Bronchial epithelial cell (primary cell): ENCODE measurements around the gene FGF3. TPM values are rescaled to one million over a fixed set of nuclear protein-coding genes. Genes with fewer than 3 reads are reported as not detected.
A peak's percentile ranks its signal among the peaks of the same experiment; 100 is the strongest.

Experiments
- DNase-seq: peaks from one replicate; pipeline ENCODE4 v3.0.0-alpha.2; 2010; ENCODE audit warnings: low read depth
- FAIRE-seq: peaks from 2 replicates; lab custom pipeline; 2011; peaks lifted over from hg19 to GRCh38; lab: Jason Lieb, UNC
- H3K27me3 ChIP-seq: 2 replicates; pipeline ENCODE4 v1.5.1; 2011; ENCODE audit warnings: low read length; ENCODE audit not compliant: control insufficient read depth, insufficient read depth
- H3K36me3 ChIP-seq: 2 replicates; pipeline ENCODE4 v1.5.1; 2011; ENCODE audit warnings: low read length; ENCODE audit not compliant: control insufficient read depth, insufficient read depth
- H3K4me3 ChIP-seq: 2 replicates; pipeline ENCODE4 v1.5.1; 2011; ENCODE audit warnings: mild to moderate bottlenecking, low read depth, low read length, control low read depth
- total RNA-seq: library from RNA; depleted of rRNA; stranded (reverse); fragments of >200 nt; gene quantifications from 2 replicates; pipeline ENCODE4 v1.2.1, GENCODE V29; 2014
- TF ChIP-seq, protein P1 (sequence below): IDR thresholded peaks from 2 replicates; pipeline ENCODE4 v1.5.1; 2011; ENCODE audit warnings: mild to moderate bottlenecking, moderate library complexity, low read length, control low read depth, inconsistent platforms; ENCODE audit not compliant: insufficient read depth, severe bottlenecking

The FGF3 gene
- total RNA-seq, 1 donor from 2014 or later: not detected

DNA sequence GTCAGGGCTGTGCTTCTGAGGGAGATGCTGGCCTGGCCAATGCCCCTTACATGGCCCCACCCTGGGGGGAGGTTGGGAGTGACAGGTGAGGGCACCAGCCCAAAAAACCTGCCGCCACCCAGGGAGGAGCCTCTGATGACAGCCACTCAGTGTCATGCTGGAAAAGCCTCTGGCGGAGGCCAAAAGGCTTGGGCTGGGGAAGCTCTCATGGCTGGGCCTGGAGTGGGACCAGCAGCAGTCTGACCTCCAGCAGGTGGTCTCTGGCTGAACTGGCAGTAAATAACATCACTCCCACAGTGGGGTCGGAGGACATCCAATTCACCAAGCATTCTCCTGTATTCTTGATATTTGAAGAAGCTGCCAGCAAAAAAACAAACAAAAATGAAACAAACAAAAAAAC lies 20.1 kb downstream of the FGF3 start:
- TF ChIP-seq, protein P1, sequence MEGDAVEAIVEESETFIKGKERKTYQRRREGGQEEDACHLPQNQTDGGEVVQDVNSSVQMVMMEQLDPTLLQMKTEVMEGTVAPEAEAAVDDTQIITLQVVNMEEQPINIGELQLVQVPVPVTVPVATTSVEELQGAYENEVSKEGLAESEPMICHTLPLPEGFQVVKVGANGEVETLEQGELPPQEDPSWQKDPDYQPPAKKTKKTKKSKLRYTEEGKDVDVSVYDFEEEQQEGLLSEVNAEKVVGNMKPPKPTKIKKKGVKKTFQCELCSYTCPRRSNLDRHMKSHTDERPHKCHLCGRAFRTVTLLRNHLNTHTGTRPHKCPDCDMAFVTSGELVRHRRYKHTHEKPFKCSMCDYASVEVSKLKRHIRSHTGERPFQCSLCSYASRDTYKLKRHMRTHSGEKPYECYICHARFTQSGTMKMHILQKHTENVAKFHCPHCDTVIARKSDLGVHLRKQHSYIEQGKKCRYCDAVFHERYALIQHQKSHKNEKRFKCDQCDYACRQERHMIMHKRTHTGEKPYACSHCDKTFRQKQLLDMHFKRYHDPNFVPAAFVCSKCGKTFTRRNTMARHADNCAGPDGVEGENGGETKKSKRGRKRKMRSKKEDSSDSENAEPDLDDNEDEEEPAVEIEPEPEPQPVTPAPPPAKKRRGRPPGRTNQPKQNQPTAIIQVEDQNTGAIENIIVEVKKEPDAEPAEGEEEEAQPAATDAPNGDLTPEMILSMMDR: no peak
- Histone ChIP-seq H3K4me3 (no peak overlapping the region), H3K27me3 (no peaks in the 10 kb centered on the region), H3K36me3 (no peaks in the 10 kb centered on the region)
- no peak for DNase-seq
- no peak for FAIRE-seq

DNA sequence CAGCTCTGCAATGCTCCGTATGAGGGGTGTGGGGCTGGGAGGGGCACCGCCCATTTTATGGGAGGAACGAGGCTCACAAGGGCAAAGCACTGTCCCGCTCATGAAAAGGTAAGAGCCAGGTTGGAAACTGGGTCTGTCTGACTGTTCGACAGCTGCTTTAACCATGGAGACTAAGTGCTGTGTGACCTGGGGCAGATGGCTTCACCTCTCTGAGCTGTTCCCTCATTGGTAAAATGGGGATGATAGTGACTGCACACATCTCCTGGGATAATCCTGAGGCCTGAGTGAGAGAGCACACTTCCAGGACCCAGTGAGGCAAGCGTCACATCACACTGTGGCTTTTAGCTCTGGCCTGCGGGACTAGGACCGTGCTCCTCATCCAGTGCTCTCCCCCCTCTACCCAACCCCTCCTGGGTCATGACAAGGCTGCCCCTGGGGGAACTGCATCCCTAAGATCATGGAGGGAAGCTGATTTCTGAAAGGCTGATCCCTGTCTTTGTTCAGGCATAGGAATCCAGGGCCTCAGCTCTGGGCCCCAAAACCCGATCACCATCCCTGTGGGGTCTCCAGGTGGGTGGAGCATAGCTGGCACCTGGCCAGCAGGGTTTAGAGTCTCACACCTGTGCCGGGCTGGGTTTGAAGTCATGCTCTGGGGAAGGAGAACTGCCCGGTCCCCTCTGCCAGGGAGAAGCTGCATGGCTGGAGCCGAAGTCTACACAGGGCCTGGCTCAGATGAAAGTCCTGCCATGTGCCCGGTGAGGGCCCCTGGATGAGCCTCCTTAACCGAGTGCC lies 21.3 kb downstream of the FGF3 start:
- H3K27me3 ChIP-seq: no peaks in the 10 kb centered on the region
- no peak overlapping the region for H3K4me3 ChIP-seq
- H3K36me3 ChIP-seq: no peaks in the 10 kb centered on the region
- FAIRE-seq (no peak), DNase-seq (no peak)
- TF ChIP-seq, protein P1: no peak

DNA sequence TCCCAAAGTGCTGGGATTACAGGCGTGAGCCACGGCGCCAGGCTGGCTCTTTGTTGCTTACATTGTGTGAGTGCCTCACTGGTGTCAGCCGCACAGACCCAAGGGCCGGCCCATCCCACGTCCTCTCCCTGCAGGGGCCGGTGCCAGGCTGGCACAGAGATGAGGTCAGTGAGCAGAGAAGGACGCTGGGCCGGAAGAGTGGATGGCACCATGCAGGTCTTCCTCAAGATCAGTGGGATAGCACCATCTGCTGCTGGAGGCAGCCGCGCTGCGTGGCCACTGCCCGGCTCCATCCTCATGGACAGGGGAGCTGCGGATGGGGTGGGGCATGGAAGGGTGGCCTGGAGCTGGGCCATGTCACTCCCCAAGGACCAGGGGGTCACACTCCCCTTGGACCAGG lies 22.1 kb downstream of the FGF3 start:
- TF ChIP-seq, protein P1: no peak
- DNase-seq (no peak), FAIRE-seq (no peak)
- Histone ChIP-seq H3K36me3 (no peaks in the 10 kb centered on the region), H3K4me3 (no peak overlapping the region), H3K27me3 (no peaks in the 10 kb centered on the region)

DNA sequence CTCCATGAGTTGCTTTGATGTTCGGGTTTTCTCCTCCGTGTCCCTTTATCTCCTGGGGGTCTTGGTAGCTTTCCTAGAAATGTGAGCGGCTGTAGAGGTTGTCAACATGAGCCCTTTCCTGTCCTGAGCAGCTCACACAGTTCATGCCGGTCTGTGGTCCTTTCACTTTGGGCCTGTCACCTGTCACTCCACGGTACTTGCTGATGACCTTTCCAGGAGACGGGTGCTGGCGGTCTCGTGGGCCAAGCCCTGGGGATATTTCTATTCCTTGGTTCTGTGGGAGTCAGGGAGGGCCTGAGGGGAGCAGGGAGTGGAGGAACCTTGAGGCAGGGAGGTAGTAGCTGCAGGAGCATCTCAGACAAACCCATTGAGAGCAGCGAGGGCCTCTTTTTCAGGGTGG lies 23.2 kb downstream of the FGF3 start:
- H3K27me3 ChIP-seq: no peaks in the 10 kb centered on the region
- no peak overlapping the region for H3K4me3 ChIP-seq
- TF ChIP-seq, protein P1: no peak
- DNase-seq (no peak), FAIRE-seq (peak; percentile 55)
- H3K36me3 ChIP-seq: no peaks in the 10 kb centered on the region

DNA sequence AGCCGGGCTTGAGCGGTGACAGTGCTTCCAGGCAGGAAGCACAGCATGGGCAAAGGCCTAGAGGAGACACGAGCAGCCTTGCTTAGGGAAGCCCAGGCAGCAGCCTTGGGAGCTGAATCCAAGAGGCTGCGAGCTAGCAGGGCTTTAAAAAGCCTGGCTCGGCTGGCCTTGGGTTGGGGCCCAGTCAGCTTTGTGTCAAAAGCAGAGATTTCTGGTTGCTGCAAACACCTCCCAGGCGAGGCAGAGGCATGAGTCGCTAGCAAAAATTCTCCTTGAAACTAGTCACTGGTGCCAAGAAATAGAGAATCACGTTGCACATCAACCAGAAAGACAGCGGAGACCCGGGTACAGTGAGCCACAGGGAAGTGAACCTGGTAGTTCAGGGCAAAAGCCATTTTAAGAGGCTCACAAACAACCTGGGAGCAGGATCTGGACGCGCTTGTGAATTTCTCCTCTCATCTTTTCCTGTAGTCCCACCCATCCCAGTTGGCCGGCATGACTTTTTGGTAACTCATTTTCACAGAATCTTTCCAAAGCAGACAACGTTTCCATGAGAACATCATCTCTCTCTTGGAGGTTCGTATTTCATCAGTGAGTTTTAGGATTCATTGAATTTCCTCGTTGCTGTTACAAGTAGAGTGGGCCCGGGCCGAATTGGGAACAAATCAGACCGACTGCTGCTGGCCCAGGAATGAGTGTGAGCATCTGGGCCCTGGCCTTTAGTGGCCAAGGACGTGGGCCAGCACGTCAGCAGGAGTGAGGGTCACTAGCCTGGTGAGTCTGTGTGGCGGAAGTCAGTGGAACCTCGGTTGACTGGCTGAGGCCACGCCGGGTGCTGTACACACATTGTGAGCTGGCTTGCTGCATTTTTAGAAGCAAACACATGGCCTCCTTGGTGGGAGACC lies 27.7 kb downstream of the FGF3 start:
- FAIRE-seq: no peak

More for the DNA sequence above, 27.7 kb downstream of the FGF3 start:
- DNase-seq: no peak
- Histone ChIP-seq H3K4me3 (no peak overlapping the region), H3K36me3 (no peaks in the 10 kb centered on the region), H3K27me3 (peaks cover 2% of the 10 kb centered on the region)
- TF ChIP-seq, protein P1: no peak
